ENCODE results near the gene PARP6.
A peak's percentile ranks its signal among the peaks of the same experiment; 100 is the strongest.

Gene PARP6, protein sequence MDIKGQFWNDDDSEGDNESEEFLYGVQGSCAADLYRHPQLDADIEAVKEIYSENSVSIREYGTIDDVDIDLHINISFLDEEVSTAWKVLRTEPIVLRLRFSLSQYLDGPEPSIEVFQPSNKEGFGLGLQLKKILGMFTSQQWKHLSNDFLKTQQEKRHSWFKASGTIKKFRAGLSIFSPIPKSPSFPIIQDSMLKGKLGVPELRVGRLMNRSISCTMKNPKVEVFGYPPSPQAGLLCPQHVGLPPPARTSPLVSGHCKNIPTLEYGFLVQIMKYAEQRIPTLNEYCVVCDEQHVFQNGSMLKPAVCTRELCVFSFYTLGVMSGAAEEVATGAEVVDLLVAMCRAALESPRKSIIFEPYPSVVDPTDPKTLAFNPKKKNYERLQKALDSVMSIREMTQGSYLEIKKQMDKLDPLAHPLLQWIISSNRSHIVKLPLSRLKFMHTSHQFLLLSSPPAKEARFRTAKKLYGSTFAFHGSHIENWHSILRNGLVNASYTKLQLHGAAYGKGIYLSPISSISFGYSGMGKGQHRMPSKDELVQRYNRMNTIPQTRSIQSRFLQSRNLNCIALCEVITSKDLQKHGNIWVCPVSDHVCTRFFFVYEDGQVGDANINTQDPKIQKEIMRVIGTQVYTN

DNA sequence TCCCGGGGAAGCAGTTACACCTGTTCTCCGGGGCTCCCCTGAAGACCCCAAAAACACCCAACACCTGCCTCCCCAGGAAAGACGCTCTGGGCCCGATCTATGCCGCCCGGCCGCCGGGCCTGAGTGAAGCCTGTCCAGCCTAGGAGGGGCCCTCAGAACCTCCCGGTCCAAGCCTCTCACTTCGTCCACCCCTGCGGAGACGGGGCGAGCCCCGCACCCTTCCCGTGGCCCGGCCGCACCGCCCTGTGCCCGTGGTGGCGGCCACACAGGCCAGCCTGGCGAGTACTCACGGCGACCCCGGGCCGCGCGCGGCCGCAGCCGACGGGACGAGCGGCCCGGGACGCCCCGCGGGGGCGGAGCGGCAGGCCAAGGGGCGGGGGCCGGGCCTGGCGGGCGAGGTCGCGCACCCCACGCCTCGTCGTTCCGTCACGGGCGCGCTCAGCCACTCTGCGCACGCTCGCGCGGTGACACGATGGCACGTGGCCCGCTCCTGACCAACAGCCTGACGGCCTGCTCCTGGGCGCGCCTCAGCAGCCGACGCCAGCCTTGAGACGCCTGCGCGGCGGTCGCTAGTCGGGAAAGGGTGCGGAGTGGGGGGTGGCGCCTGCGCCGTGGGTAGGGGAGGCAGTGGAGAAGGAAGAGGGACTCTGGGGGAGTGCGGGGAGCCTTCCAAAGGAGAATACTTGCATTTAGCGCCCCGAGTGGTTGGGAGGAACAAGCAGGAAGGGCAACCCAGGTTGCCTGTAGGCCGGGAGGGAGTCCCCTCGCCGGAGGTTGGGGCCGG, at the start of gene PARP6:
TSS of gene PARP6 (minus strand) at position 342 of the 784 bp plus-strand sequence. CDS start 5,077 bp downstream, outside the sequence.
- DNase-seq: peak; percentile 99

DNA sequence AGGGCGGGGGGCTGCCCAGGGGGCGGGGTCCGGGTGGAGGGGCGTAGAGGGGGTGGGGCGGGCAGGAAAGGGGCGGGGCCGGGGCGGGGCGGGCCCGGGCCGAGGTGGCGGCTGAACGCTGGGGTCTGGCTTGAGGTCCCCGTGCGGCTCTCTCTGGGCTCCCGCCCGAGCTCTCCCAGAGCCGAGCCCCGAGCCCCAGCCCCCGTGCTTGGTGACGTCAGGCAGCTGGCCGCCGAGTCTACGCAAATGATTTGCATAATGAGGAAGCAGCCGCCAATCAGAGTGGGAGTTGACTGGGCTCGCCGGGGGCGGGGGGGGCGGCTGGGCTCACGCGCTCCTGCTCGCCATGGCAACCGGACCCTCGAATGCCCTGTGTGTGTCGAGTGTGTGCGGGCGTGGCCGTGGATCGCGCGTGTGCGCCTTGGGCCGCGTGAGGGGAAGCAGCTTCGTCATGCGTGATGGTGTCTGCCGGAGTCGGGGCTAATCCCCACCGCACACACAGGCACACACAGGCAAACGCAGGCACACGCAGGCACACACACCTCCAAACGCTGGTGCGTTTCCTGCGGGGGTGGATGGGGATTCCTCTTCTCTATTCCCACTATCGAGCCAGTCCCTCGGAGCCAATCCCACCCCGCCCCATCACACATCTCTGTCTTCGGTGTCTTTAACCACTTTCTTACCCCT, 47.8 kb upstream of the PARP6 start, which contains the start of gene CELF6:
TSS of gene CELF6 (minus strand) at position 173 of the 687 bp plus-strand sequence. CDS start 283 bp downstream, outside the sequence.
- DNase-seq: peak; percentile 95

DNA sequence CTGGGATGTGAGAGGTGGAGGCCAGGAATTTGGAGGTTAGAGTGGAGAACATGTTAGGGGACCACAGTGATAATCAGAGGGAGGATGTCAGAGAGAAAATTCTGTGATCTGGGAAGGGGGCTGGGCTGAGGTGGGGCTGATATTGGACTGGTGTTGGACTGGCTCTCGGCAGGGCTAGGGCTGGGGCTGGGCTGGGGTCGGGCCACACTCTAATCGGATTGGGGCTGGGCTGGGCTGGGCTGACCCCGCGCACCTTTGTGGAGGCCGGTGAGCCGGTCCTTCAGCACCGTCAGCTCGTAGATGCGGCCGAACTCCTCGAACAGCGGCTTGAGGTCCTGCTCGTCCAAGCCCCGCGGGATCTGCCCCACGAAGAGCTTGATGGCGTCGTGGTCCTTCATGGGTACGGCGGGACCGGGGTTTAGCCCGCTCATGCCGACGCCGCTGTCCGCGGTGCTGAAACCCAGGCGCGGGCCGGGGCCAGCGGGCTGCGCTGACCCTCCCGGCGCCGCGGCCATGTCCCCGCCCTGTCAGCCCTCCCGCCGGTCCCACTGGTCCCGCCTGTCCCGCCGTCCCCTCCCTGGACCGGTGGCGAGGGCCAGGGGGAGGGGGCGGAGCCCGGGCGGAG, 47.1 kb upstream of the PARP6 start:
- no peak for DNase-seq

DNA sequence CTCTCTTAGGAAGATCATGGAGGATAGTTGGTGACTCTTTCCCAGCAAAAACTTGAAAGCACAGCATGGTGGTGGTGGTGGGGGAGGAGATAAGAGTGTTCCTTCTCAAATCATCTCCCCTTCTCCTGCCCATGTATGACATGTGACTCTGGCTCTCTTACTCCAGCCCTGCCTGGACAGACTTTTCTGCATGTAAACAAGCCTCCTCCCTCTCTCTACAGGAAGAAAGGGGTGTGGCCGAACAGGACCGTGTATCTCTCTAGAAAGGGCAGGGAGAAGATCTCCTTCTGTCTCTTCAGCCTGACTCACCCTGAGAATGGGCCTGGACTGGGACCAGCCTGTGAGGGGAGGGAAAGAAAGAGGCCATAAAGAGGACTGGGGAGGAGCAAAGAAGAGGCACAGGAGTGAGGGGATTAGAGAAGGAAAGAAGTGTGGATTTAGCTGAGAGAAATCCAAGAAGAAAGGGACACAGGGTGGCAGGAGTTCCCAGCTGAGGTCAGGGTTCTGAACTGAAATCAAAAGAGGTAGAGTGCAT, 46.1 kb upstream of the PARP6 start:
- DNase-seq: no peak

DNA sequence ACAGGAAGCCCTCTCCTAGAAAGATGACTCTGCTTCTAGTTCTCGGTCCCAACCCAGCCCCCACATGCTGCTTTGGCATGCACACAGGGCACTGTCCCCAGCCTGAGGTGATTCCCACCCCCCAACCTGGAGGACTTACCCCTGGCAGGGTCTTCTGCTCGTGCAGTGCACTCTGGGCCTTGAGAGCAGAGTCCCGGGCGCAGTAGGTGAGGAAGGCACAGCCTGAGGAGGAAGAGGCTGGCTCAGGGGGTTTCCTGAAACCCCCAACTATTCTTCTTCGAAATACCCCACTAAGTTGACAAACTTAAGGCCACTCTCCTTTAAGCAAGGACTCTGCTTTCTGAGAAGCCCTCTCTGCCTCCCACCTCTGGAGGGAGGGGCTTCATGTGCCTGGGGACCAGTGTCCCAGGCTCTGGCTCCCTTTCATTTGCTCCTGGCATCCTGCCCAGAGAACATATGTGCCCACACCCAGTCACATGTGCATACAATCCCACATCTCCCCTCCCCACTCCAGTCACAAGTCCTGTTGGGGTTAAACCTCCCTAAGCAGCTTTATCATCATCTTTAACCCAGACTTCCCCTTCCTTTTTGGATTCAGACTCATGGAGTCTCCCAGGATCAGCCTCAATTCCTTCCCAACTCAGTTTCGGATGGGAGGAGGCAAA, 43.5 kb upstream of the PARP6 start:
- DNase-seq: peak; percentile 75

DNA sequence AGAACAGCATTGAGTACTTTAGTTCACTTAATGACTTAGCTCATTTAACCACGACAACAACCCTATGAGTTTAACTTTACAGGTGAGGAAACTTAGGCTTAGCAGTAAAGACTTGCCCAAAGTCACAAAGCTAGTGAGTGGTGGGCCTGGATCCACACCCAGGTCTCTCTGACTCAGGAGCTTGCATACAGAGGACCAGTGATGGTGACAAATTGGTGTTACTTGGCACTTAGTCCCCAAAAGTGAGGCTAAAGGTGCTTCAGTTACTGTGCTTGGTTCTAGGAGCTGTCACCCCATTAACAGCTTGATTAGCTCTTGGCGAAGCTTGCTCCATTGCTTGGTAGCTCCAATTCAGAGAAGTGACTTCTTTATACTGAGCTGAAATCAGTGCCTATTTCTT, 41.5 kb upstream of the PARP6 start:
- no peak for DNase-seq

DNA sequence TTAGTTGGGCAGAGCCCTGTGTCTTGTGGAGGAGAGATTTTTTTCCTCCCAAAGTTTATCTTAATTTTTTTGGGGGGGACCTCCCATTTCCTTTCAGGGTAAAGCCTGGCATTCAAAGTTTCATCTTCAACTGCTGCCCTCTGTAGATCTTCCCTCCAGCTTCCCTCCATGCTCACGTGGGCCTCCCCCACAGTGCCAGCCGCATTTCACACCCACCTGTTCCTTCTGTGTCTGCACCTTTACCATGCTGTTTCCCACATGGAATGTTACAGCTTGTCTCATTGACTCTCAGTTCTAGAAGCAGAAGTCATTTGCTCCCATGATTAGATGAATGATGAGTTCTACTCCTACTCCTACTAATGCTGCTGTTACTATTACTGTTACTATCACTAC, 41.1 kb upstream of the PARP6 start:
- no peak for DNase-seq

DNA sequence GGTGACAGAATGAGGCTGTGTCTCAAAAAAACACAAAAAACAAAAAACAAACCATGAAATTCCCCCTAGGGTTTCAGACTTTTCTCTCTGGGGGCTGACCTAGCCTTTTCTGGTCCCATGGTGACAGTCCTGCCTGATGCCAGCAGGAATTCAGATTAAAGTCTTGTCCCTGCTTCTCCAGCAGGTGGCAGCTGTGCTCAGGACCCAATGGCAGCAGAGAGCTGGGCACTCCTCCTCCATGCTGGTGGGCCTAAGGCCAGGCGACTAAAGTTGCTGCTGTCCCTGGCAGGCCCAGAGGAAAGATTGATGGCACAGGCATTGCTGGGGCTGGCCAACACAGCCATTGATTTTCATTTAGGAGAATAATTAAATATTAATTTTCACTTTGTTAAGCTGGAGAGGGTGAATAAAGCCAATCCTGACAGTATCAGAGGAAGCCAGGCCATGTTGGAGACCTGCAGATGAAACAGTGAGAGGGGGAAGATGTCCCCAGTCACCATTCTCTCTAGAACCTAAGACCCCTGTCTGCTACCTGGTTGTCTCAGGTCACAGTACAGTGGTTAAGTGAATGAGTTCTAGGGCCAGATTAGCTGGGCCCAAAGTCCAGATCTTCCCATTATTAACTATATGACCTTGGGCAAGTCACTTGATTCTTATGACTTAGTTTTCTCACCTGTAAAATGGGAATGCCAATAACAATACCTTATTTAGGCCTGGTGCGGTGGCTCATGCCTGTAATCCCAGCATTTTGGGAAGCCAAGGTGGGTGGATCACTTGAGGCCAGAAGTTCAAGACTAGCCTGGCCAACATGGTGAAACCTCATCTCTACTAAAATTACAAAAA, 40.5 kb upstream of the PARP6 start:
- DNase-seq: peak; percentile 62

DNA sequence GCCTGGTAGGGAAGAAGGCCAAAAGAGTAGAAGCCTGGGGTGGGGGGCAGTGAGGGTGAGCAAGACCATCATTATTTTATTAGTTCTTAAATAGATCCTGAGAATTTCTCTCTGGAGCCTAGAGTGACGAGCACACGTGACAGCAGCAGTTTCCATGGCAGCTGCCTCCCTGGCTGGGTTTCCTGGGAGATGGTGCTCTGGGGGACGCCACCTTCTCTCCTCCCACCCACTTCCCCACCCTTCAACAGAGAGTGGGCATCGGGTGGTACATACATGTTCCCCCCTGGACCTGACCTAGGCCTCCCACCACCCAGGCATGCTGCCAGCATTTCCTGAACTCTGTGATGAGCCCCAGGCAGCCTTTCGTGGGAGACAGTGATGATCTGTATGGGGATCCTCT, 34.7 kb upstream of the PARP6 start:
- DNase-seq: no peak

DNA sequence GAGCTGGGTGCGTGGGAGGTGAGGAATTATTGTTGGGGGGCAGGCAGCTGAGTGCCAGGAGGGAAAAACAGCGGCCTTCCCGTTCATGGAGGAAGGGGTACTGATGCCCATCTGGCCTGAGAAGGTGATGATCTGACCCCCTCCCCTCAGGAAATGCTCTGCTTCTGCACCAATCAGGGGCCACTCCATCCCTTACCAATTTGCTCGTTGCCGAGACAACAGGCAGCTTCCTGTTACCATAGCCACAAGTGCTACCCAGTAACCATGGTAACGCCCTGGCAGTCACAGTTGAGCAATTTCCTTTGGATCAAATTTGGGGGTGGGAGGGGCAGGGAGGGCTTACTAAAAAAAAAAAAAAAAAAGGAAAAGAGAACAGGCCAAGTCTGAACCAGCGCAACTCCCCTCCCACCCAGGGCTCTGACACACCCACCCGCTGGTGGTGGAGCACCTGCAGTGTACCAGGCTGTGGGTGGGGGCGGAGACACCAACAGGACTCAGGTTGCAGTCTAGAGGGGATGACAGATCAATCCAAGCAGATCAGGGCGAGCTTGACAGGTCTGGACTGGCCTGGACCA, 33.9 kb upstream of the PARP6 start:
- peak; percentile 87 for DNase-seq

DNA sequence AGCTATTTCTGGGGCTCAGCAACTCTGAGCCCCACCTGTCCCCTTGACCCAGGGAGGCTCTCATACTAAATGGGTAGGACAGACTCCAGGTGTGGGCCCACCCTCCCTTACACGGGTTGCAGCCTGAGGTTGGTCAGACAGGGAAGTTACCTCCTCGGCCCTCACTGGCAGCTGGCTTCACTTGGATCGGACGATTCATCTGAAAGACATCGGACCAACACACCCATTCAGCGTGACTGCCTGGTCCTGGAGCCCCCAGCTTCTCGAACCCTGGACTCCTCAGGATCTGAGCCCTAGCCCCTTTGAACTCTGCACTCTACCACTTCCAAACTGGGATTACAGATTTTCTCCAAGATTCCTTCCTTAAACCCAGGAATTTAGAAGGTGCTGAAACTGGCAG, 32.2 kb upstream of the PARP6 start:
- DNase-seq: no peak

DNA sequence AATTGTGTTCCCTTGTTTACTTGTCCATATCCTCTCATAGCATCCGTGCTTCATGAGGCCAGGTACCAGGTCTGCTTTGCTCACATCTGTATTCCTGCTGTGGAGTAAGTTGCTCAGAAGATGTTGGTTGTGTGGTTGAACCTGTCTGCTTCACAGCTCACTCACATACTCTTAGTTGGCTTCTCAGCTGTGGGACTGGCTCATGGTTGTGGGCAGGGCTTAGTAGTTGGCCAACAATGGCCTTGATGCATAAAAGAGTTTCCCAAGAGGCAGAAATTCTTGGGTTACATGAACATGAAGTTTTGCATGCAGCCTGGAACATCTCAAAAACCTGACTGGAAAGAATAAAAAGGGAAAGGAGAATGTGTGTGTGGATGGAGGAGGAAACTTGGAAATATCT, 30.6 kb upstream of the PARP6 start:
- no peak for DNase-seq

DNA sequence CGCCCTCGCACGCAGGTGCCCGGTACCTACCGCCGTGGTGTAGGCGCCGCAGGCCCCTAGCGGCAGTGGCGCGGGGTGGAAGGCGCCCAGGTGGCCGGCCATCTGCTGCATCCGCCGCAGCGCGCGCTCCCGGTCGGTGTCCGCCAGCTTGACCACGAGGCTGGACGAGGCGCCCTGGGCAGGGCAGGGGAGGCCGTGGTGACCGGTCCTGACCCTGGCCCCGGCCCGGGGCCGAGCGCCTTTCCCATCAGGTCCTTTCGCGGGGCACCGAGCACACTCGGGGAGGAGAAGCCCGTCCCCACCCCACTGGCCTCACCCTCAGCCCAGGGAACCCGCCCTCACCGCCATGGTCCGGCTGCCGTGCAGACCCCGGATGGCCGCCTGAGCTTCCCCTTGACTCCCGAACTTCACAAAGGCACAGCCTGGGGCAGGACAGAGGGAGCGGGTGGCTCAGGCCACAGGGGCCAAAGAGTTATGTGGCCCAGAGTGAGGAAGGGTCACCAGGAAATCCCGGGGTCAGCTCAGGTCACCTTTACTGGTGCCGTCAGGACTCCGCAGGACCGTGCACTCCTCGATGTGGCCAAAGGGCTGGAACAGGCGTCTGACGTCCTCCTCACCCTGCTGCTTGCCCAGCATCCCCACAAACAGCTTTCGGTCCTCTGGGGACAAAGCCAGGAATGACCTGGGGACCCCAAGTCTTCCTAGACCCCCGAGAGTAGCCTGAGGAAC, 17.4 kb upstream of the PARP6 start:
- DNase-seq: no peak

DNA sequence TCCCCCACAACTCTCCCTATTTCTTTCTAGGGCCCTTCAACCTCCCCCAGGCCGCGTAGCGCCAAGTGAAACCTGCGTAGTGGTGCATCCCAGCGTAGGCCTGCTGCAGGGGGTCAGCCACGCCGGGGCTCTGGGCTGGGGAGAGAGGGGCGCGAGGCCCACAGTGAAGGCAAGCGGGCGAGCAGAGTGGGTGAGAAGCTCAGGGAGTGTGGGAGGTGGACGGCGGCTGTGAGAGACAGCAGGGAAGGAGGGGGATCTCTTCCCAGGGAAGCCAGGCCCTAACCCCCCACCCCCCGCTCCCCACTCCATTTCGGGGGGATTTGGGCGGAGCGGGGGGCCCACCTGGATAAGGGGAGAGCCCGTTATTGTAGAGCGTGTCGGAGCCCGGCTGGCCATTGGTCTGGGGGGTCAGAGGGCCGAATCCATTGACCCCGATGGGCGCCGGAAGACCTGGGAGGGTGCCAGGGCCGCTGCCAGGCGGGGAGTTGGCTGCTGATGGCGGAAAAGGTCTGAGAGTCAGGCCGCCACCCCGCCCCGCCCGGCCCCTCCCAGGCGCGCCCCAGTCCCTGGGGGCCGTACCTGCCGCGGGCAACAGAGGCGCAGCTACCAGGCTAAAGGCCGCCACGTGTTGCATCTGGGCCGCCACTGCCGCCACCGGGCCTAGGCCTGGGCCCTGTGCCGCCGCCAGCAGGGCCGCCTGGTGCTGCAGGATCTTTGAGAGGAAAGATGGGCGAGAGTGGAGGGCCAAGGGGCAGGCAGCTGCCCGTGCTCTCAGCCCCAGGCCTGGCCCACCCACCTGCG, 16.6 kb upstream of the PARP6 start:
- no peak for DNase-seq

DNA sequence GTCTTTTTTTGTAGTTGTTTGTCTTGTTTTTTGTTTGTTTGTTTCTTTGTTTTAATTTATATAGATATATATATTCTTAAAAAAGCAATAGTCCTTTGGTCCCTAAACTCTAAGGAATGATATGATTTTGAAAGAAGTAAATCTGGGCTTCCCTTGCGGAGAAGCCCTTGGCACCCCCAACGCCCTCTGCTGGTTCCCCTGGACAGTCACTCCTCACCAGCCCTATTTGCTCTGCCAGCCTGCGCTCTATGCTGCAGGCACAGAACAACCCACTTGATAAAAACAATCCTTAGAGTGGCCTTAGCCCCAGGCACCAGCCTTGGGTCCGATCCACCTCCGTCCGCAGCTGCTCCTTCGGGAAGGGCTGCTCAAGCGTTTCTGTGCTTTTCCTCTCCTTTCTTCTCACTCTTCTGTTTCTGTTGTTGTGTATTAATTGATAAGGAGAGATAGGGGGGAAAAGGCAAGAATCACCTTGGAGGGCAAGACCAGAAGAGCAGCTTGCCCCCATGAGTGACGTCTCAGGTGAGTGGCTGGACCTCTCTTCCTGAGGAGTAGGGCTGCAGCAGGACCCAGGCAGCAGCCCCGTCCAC, 13.7 kb upstream of the PARP6 start:
- no peak for DNase-seq

DNA sequence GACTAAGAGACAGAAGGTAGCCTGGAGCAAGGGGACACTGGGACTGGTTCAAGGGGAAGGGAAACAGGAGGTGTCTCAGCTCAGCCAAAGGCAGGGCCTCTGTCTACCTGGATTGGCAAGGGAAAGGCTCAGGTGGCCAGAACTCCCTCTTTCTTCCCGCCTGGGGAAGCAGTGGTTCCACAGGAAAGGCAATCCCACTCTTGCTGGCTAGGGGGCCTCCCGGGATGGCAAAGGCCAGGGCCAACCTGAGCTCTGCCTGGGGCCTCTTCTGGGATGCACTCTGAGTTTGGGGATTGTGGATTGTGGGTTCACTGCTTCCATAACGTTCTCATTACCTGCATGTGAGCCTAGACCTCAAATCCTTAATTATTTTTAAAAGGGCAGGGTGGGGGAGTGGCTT, 13.0 kb upstream of the PARP6 start:
- DNase-seq: no peak

DNA sequence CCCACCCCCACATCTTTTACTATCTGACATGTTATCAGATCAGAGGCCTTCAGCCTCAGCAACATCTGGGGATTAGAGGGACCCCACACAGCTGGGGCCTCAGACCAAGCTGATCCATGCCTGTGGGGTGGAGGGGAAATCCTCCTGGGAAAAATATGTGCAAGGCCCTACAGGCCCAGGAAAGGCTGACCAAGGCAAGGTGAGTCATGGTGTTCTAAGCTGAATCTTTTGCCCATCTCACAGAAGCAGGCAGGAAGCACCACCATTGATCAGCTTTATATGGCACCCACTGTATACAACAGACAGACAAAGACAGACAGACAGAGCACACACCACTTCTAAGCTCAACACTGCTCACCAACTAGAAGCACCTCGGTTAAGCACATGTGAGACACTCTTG, 12.4 kb upstream of the PARP6 start:
- DNase-seq: no peak

DNA sequence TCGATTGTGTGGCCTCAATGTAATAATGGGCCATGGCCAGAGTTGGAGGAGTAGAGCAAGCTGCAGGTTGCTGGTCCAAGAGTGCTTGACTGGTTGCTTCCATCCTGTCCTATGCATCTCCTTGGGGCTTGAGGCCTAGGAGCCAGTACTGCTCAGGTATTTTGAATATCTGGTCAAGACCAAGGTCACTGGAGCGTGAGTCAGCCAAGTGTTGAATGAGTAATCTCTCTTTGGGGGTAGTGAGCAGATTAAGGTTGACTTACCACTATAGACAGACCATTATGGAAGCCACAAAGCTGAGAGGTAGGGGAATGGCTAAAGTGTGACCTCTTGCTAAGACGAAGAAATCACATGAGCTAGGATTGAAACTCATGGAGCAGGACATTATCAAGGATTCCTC, 9.4 kb upstream of the PARP6 start:
- no peak for DNase-seq
